Measurements from ENCODE around the gene CLDN3. TPM values are rescaled to one million over a fixed set of nuclear protein-coding genes. Genes with fewer than 3 reads are reported as not detected.

The CLDN3 gene
- total RNA-seq, 1 donor from 2014 or later: 0.32 TPM

DNA sequence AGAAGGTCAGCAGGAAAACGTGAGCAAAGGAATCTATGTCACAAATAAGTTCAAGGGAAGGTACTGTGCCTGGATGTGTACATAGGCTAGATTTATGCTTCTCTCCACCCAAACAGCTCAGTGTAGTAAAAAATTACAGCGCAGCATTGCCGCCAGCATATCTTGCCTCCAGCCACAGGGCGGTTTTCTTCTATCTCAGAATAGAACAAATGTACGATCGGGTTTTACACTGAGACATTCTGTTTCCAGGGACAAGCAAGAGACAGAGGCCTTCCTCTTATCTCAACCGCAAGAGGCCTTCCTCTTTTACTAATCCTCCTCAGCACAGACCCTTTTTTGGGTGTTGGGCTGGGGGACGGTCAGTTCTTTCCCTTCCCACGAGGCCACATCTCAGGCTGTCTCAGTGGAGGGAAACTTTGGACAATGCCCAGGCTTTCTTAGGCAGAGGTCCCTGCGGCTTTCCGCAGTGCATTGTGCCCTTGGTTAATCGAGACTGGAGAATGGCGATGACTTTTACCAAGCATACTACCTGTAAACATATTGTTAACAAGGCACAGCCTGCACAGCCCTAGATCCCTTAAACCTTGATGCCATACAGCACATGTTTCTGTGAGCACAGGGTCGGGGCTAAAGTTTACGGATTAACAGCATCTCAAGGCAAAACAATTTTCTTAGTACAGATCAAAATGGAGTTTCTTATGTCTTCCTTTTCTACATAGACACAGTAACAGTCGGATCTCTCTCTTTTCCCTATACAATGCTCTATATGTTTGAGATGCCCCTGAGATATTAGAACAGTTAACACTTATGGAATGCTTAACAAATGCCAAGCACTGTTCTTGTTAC, 19.9 kb downstream of the CLDN3 start:
- Mint-ChIP-seq H3K4me1 (ENCODE audit: low read depth) (no peaks in the 10 kb centered on the region), H3K27me3 (ENCODE audit: low read depth) (no peaks in the 10 kb centered on the region), H3K9me3 (ENCODE audit: low read depth) (no peaks in the 10 kb centered on the region), H3K36me3 (ENCODE audit: low read depth) (peaks cover 3% of the 10 kb centered on the region), H3K4me3 (ENCODE audit: unreplicated experiment) (no peak overlapping the region), H3K27ac (ENCODE audit: unreplicated experiment) (no peak overlapping the region)
- no peak for DNase-seq (ENCODE audit: low spot score)
- TF ChIP-seq, protein P1, sequence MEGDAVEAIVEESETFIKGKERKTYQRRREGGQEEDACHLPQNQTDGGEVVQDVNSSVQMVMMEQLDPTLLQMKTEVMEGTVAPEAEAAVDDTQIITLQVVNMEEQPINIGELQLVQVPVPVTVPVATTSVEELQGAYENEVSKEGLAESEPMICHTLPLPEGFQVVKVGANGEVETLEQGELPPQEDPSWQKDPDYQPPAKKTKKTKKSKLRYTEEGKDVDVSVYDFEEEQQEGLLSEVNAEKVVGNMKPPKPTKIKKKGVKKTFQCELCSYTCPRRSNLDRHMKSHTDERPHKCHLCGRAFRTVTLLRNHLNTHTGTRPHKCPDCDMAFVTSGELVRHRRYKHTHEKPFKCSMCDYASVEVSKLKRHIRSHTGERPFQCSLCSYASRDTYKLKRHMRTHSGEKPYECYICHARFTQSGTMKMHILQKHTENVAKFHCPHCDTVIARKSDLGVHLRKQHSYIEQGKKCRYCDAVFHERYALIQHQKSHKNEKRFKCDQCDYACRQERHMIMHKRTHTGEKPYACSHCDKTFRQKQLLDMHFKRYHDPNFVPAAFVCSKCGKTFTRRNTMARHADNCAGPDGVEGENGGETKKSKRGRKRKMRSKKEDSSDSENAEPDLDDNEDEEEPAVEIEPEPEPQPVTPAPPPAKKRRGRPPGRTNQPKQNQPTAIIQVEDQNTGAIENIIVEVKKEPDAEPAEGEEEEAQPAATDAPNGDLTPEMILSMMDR (IDR thresholded peaks at IDR 0.05): no peak

DNA sequence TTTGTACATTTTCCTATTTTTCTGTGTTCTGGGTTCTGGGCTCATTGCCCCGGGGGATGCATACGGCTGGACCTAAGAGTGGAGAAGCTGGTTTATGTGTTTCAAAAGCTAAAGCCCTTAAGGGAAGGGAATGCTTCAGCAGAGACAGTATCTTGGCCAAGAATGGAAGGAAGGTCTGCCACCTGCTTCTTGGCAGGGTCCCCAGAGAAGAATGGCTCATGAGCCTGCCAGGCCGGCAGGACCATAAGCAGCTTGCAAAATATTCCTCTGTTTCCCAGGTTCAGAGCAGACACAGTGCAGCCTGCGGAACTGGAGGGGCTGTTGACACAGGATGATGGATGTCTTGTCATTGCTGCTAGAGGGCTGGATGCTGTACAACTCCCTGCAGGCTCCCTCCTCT, 23.7 kb downstream of the CLDN3 start:
- Mint-ChIP-seq H3K36me3 (ENCODE audit: low read depth) (peaks cover 3% of the 10 kb centered on the region), H3K9me3 (ENCODE audit: low read depth) (no peaks in the 10 kb centered on the region), H3K4me1 (ENCODE audit: low read depth) (peaks cover 12% of the 10 kb centered on the region), H3K27ac (ENCODE audit: unreplicated experiment) (peak overlapping the region; percentile 14), H3K4me3 (ENCODE audit: unreplicated experiment) (no peak overlapping the region), H3K27me3 (ENCODE audit: low read depth) (no peaks in the 10 kb centered on the region)
- TF ChIP-seq, protein P1 (IDR thresholded peaks at IDR 0.05): no peak
- no peak for DNase-seq (ENCODE audit: low spot score)

DNA sequence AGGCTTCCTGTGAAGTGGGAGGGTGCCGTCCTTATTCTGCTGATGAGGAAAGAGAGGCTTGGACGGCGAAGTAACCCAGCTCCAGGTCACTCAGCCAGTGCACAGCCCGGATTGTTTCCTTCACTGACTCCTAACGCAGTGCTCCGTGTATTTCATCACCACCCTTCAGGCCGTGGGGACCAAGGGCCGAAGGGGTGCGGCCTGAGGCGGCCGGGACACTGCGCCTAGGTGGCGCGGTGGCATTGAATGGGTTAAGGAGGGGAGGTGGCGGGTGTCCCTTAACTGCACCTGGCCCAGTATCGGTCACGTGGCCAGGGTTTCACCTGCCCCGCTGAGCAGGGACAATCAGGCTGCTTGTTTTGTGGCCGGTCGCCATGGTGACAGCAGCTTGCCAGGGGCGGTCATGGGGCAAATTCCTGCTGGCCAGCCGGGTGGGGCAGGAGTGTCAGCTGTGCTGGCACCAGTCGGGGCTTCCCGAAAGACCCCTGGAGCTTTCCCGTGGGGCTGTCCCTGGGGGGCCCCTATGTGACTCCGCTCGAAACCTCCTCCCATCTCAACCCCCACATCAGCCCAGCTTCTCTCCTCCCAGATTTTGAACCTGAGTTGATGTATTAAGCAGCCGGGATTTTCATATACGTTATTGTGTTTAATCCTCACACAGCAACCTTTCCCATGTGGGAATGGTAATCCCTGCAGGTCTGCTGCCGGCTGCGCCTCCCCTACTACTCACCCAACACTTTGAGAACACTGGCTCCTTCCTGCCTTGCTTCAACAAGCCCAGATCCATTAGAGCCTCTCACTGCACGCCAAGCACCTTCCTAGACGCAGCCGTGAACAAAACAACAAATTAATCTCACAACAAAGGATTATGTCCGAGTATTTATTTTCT, 27.1 kb downstream of the CLDN3 start:
- Mint-ChIP-seq H3K9me3 (ENCODE audit: low read depth) (no peaks in the 10 kb centered on the region), H3K36me3 (ENCODE audit: low read depth) (peaks cover 3% of the 10 kb centered on the region), H3K27ac (ENCODE audit: unreplicated experiment) (peak overlapping the region; percentile 3), H3K4me3 (ENCODE audit: unreplicated experiment) (no peak overlapping the region), H3K27me3 (ENCODE audit: low read depth) (no peaks in the 10 kb centered on the region), H3K4me1 (ENCODE audit: low read depth) (peaks cover 19% of the 10 kb centered on the region)
- no peak for DNase-seq (ENCODE audit: low spot score)
- TF ChIP-seq, protein P1 (IDR thresholded peaks at IDR 0.05): no peak

DNA sequence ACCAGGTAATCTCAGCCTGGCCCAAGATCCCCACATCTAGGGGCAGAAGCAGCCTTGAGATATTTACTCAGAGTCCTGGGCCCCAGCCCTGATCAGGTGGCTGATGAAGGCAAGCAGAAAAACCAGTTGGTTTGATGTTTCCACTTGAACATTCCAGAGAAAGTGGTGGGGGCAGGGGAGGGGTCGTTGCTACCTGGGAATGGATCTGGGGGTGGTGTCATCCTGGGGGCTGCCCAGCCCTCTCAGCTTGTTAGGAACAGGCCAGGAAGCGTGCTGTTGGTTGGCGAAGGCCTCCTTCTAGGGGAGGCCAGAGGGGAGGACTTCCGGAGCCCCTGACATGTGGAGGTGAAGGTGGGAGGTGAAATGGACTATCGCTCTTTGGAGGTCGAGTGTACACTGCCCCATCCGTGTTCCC, 27.7 kb downstream of the CLDN3 start:
- Mint-ChIP-seq H3K4me3 (ENCODE audit: unreplicated experiment) (no peak overlapping the region), H3K27me3 (ENCODE audit: low read depth) (no peaks in the 10 kb centered on the region), H3K27ac (ENCODE audit: unreplicated experiment) (peak overlapping the region; percentile 41), H3K4me1 (ENCODE audit: low read depth) (peaks cover 24% of the 10 kb centered on the region), H3K36me3 (ENCODE audit: low read depth) (peaks cover 3% of the 10 kb centered on the region), H3K9me3 (ENCODE audit: low read depth) (no peaks in the 10 kb centered on the region)
- TF ChIP-seq, protein P1 (IDR thresholded peaks at IDR 0.05): no peak
- no peak for DNase-seq (ENCODE audit: low spot score)

DNA sequence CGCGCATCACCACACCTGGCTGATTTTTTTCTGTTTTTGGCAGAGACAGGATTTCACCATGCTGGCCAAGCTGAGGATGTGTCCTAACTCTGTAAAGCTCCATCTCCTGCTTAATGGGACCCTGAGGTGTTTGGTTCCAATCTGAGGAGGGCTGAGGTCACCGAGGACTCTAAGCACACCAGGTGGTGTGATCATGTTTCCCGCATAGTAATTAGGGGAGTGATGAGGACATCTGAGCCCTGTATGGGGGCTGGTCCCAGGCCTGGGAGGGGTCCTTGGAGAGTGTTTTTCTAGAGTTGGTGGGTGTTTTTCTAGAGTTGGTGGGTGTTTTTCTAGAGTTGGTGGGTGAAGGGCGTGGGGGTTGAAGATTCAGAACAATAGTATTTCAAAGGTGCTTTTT, 28.5 kb downstream of the CLDN3 start:
- Mint-ChIP-seq H3K27me3 (ENCODE audit: low read depth) (no peaks in the 10 kb centered on the region), H3K9me3 (ENCODE audit: low read depth) (no peaks in the 10 kb centered on the region), H3K4me1 (ENCODE audit: low read depth) (peaks cover 24% of the 10 kb centered on the region), H3K27ac (ENCODE audit: unreplicated experiment) (no peak overlapping the region), H3K4me3 (ENCODE audit: unreplicated experiment) (no peak overlapping the region), H3K36me3 (ENCODE audit: low read depth) (peaks cover 3% of the 10 kb centered on the region)
- TF ChIP-seq, protein P1 (IDR thresholded peaks at IDR 0.05): no peak
- no peak for DNase-seq (ENCODE audit: low spot score)

Measured in chondrocyte (in vitro differentiated cells).